Measurements from ENCODE around the gene KLHL14. TPM values are rescaled to one million over a fixed set of nuclear protein-coding genes. Genes with fewer than 3 reads are reported as not detected.
A peak's percentile ranks its signal among the peaks of the same experiment; 100 is the strongest.
"Not testable (repeated sequence)": the region's sequence is repeated elsewhere in the genome, so short reads cannot be mapped to it uniquely, and the experiment has no call there.

KLHL14 gene
- total and polyA plus RNA-seq, 9 donors, result 0.04 to 1.6 (median 0.23) TPM

DNA sequence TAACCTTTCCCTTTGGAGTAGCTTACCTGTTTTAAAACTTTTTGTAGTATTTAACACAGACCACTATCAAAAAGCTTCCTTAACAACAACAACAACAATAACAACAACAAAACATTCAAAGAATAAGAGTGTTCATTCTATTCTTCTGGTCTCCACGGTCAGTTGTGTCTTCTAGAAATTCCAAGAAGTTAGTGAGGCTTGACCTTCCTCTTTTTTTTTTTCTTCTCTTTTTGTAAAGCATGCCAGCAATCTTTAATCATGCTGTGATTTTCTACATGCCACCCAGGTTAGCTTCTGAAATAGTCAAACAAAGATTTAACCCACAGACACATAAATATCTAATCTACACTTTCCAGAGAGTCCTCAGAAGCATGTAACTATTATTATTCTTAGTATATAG lies 28.4 kb upstream of the KLHL14 start:
- Histone ChIP-seq H3K4me3 (ENCODE audit: low read length) (no peak overlapping the region), H3K36me3 (ENCODE audit: control insufficient read depth, insufficient read depth, low read length) (no peaks in the 10 kb centered on the region), H3K27me3 (ENCODE audit: control insufficient read depth, insufficient read depth, low read length) (no peaks in the 10 kb centered on the region), H3K9me3 (replicated peaks; ENCODE audit: control insufficient read depth, low read depth, low read length) (no peaks in the 10 kb centered on the region), H3K4me1 (ENCODE audit: control insufficient read depth, insufficient read depth, low read length) (no peaks in the 10 kb centered on the region), H3K27ac (ENCODE audit: low read length) (no peak overlapping the region)
- WGBS (ENCODE audit: insufficient coverage), result no CpG with 5 or more reads among the region's 1 CpG
- DNase-seq, result no peak

DNA sequence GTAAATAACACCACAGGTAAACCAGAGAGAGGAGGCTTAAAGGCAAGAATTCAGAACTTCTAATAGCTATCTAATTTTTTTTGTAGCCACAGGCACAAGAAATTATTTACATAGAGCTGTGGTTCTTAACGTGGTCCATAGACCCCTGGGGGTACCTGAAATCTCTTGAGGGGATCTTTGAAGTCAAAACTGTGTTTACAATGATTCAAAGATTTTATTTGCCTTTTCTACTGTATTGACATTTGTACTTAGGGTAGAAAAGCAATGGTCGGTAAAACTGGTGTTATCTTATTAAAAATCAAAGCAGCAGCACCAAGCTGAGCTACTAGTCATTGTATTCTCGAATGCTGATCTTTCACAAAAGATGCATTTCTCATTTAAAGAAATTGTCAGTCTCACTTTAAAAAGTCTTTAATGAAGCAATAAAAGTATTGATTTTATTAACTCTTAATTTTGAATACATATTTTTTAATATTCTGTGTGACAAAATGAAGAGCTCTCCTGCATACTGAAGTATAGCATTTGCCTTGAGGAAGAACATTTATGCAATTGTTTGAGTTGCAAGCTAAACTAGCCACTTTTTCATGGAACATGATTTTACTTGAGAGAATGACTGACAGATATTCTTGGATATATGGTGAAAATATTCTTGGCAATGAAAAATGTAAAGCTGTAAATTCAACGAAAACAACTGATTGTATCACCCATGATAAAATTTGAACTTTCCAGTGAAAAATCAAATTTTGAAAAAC lies 25.6 kb upstream of the KLHL14 start:
- no peaks in the 10 kb centered on the region for H3K36me3 ChIP-seq (ENCODE audit: control insufficient read depth, insufficient read depth, low read length)
- no peaks in the 10 kb centered on the region for H3K9me3 ChIP-seq (replicated peaks; ENCODE audit: control insufficient read depth, low read depth, low read length)
- H3K4me3 ChIP-seq (ENCODE audit: low read length), result no peak overlapping the region
- no peaks in the 10 kb centered on the region for H3K4me1 ChIP-seq (ENCODE audit: control insufficient read depth, insufficient read depth, low read length)
- H3K27me3 ChIP-seq (ENCODE audit: control insufficient read depth, insufficient read depth, low read length), result no peaks in the 10 kb centered on the region
- H3K27ac ChIP-seq (ENCODE audit: low read length), result no peak overlapping the region
- no CpG with 5 or more reads among the region's 4 CpGs for WGBS (ENCODE audit: insufficient coverage)
- no peak for DNase-seq

- WGBS (ENCODE audit: insufficient coverage), result 90% methylated on average over 8 of the region's 31 CpGs
- H3K4me1 ChIP-seq (ENCODE audit: control insufficient read depth, insufficient read depth, low read length); H3K9me3 ChIP-seq (replicated peaks; ENCODE audit: control insufficient read depth, low read depth, low read length); DNase-seq; H3K4me3 ChIP-seq (ENCODE audit: low read length); H3K27me3 ChIP-seq (ENCODE audit: control insufficient read depth, insufficient read depth, low read length); H3K36me3 ChIP-seq (ENCODE audit: control insufficient read depth, insufficient read depth, low read length); H3K27ac ChIP-seq (ENCODE audit: low read length): not testable (repeated sequence)
Observed at GRCh38 chr18:32794667-32795066, 21.8 kb upstream of the KLHL14 start.

- Histone ChIP-seq H3K27ac (ENCODE audit: low read length) (no peak overlapping the region), H3K9me3 (replicated peaks; ENCODE audit: control insufficient read depth, low read depth, low read length) (no peaks in the 10 kb centered on the region), H3K4me3 (ENCODE audit: low read length) (no peak overlapping the region), H3K36me3 (ENCODE audit: control insufficient read depth, insufficient read depth, low read length) (no peaks in the 10 kb centered on the region), H3K4me1 (ENCODE audit: control insufficient read depth, insufficient read depth, low read length) (no peaks in the 10 kb centered on the region), H3K27me3 (ENCODE audit: control insufficient read depth, insufficient read depth, low read length) (no peaks in the 10 kb centered on the region)
- DNase-seq, result no peak
- WGBS (ENCODE audit: insufficient coverage), result no CpG with 5 or more reads among the region's 1 CpG
Observed at GRCh38 chr18:32779010-32779409, 6.2 kb upstream of the KLHL14 start.

DNA sequence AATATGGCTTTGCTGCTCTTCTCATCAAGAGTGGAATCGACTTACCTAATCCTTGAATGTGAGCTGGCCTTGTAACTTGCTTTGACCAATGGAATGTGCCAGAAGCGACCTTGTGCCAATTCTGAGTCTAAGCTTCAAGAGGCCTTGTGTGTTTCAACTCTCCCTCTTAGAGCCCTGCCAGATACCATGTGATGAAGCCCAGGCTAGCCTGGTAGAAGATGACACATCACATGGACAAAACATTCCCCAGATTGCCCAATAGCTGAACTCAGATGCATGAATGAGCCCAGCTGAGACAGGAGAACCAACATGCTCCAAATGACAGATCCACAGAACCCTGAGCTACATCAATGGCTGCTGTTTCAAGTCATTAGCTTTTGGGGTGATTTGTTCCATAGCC lies 4.2 kb upstream of the KLHL14 start:
- Histone ChIP-seq H3K9me3 (replicated peaks; ENCODE audit: control insufficient read depth, low read depth, low read length) (no peaks in the 10 kb centered on the region), H3K36me3 (ENCODE audit: control insufficient read depth, insufficient read depth, low read length) (no peaks in the 10 kb centered on the region), H3K27ac (ENCODE audit: low read length) (no peak overlapping the region), H3K4me1 (ENCODE audit: control insufficient read depth, insufficient read depth, low read length) (peaks cover 6% of the 10 kb centered on the region), H3K27me3 (ENCODE audit: control insufficient read depth, insufficient read depth, low read length) (peaks cover 8% of the 10 kb centered on the region), H3K4me3 (ENCODE audit: low read length) (no peak overlapping the region)
- WGBS (ENCODE audit: insufficient coverage), result 51% methylated on average over 2 of the region's 2 CpGs
- peak; percentile 30 for DNase-seq

DNA sequence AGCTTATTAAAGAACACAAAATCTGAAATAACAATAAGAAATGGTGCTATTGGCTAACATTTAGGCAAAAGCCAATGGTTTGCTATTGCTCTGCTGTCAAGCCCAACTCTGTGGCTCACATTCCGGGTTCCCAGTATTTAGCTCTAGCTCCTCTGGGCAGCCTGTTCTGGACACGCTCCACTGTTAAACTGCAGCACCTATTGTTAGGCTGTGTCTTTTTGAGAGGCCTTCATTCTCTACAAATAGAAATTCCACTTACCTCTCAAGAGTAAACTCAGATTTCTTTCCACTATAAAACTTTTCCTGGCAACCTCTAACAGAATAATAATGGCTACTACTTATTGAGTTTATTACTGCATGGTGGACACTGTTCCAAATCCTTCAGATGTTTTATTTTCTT lies 3.7 kb upstream of the KLHL14 start:
- WGBS (ENCODE audit: insufficient coverage), result no CpG with 5 or more reads among the region's 2 CpGs
- Histone ChIP-seq H3K27me3 (ENCODE audit: control insufficient read depth, insufficient read depth, low read length) (peaks cover 13% of the 10 kb centered on the region), H3K36me3 (ENCODE audit: control insufficient read depth, insufficient read depth, low read length) (no peaks in the 10 kb centered on the region), H3K4me3 (ENCODE audit: low read length) (no peak overlapping the region), H3K9me3 (replicated peaks; ENCODE audit: control insufficient read depth, low read depth, low read length) (no peaks in the 10 kb centered on the region), H3K4me1 (ENCODE audit: control insufficient read depth, insufficient read depth, low read length) (peaks cover 6% of the 10 kb centered on the region), H3K27ac (ENCODE audit: low read length) (no peak overlapping the region)
- DNase-seq, result peak; percentile 71

GRCh38 chr18:32775628-32776027 lies 2.8 kb upstream of the KLHL14 start:
- no peaks in the 10 kb centered on the region for H3K9me3 ChIP-seq (replicated peaks; ENCODE audit: control insufficient read depth, low read depth, low read length)
- H3K4me3 ChIP-seq (ENCODE audit: low read length), result no peak overlapping the region
- WGBS (ENCODE audit: insufficient coverage), result 71% methylated on average over 1 of the region's 6 CpGs
- no peak for DNase-seq
- no peaks in the 10 kb centered on the region for H3K36me3 ChIP-seq (ENCODE audit: control insufficient read depth, insufficient read depth, low read length)
- peaks cover 12% of the 10 kb centered on the region for H3K4me1 ChIP-seq (ENCODE audit: control insufficient read depth, insufficient read depth, low read length)
- H3K27ac ChIP-seq (ENCODE audit: low read length), result no peak overlapping the region
- peaks cover 22% of the 10 kb centered on the region for H3K27me3 ChIP-seq (ENCODE audit: control insufficient read depth, insufficient read depth, low read length)

GRCh38 chr18:32773382-32773712 lies 524 bp upstream of the KLHL14 start:
- Histone ChIP-seq H3K36me3 (ENCODE audit: control insufficient read depth, insufficient read depth, low read length) (no peaks in the 10 kb centered on the region), H3K27me3 (ENCODE audit: control insufficient read depth, insufficient read depth, low read length) (peaks cover 39% of the 10 kb centered on the region)

DNA sequence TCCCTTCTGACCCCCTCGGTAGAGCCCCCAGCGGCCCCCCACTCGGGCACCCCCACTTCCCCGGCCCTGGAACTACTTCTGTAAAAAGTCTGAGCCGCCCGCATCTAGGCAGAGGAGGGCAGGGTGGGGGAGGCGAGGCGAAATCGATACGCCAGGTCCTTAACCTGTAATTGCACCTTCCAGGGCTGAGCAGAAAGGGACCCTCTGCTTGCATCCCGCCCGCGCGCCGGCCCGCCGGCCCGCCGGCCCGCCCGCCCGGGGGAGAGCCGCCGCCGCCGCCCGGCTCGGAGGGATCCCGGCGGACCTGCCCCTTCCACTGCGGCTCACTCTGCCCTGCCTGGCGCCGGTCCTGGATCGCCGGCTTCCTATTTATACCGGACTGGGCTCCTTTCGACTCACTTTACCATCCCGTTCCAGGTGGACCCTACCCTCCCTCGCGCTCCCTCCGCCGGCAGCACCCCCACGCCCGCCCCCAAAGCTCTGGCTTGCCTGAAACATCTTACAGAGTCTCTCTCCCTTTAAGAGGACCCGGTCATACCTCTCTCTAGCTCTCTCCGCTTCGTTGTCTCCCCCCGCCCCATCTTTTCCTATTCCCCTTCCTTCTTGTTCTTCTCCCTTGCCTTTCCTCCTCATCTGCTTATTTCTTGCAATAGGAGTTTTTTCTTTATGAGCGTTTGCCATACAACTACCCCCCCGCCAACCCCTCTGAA lies 797 bp downstream of the KLHL14 start:
- Histone ChIP-seq H3K4me3 (ENCODE audit: low read length) (peak overlapping the region; percentile 36), H3K4me1 (ENCODE audit: control insufficient read depth, insufficient read depth, low read length) (peaks cover 22% of the 10 kb centered on the region), H3K27me3 (ENCODE audit: control insufficient read depth, insufficient read depth, low read length) (peaks cover 39% of the 10 kb centered on the region), H3K9me3 (replicated peaks; ENCODE audit: control insufficient read depth, low read depth, low read length) (no peaks in the 10 kb centered on the region), H3K27ac (ENCODE audit: low read length) (no peak overlapping the region), H3K36me3 (ENCODE audit: control insufficient read depth, insufficient read depth, low read length) (no peaks in the 10 kb centered on the region)
- under 1% methylated on average over 42 of the region's 50 CpGs for WGBS (ENCODE audit: insufficient coverage)
- DNase-seq, result peak; percentile 30

More at GRCh38 chr18:32773382-32773712, 524 bp upstream of the KLHL14 start:
- Histone ChIP-seq H3K9me3 (replicated peaks; ENCODE audit: control insufficient read depth, low read depth, low read length) (no peaks in the 10 kb centered on the region), H3K4me3 (ENCODE audit: low read length) (no peak overlapping the region), H3K27ac (ENCODE audit: low read length) (no peak overlapping the region), H3K4me1 (ENCODE audit: control insufficient read depth, insufficient read depth, low read length) (peaks cover 22% of the 10 kb centered on the region)
- DNase-seq, result no peak

DNA sequence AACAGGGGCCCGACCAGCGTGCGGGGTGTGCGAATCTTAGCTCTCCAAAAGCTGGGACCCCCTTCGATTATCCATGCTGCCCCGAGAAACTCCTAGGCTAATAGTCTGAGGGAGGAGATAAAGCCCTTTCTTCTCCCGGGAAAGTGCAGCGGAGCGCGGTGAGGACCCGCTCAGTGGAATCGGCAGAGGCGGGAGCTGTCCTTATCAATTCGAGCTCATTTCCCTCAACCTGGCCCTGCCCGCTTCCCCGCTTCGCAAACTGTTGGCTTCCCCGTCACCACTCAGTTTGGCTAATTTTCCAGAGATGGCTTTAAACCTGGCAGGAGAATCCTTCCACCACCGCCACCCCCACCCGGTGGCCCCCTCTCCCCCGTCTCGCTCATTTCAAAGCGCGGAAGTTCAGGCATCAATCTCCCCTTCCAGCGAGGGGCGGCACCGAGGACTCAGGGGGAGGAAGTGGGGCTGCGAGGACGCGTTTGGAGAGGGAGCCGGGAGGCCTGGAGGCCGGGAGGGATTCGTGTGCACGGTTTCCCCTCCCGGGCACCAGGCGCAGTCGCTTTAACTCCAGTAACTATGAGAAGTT lies 1.6 kb downstream of the KLHL14 start:
- DNase-seq, result peak; percentile 32
- no peaks in the 10 kb centered on the region for H3K9me3 ChIP-seq (replicated peaks; ENCODE audit: control insufficient read depth, low read depth, low read length)
- H3K36me3 ChIP-seq (ENCODE audit: control insufficient read depth, insufficient read depth, low read length), result no peaks in the 10 kb centered on the region
- H3K27me3 ChIP-seq (ENCODE audit: control insufficient read depth, insufficient read depth, low read length), result peaks cover 39% of the 10 kb centered on the region
- WGBS (ENCODE audit: insufficient coverage), result 0% methylated on average over 14 of the region's 37 CpGs
- peaks cover 22% of the 10 kb centered on the region for H3K4me1 ChIP-seq (ENCODE audit: control insufficient read depth, insufficient read depth, low read length)
- H3K27ac ChIP-seq (ENCODE audit: low read length), result no peak overlapping the region
- H3K4me3 ChIP-seq (ENCODE audit: low read length), result peak overlapping the region; percentile 36

Measured in muscle of leg (tissue), 11 donors.